Measurements from ENCODE around the gene LAGE3. TPM values are rescaled to one million over a fixed set of nuclear protein-coding genes. Genes with fewer than 3 reads are reported as not detected.

LAGE3 gene
- total and polyA plus RNA-seq, 9 donors: 2.7 to 39.3 (median 22.9) TPM

GRCh38 chrX:154519389-154519788 lies 40.3 kb upstream of the LAGE3 start:
- Histone ChIP-seq H3K4me3 (no peak overlapping the region), H3K27ac (no peak overlapping the region), H3K27me3 (no peaks in the 10 kb centered on the region), H3K36me3 (no peaks in the 10 kb centered on the region), H3K9me3 (no peaks in the 10 kb centered on the region), H3K4me1 (ENCODE audit: insufficient read depth) (peaks cover 4% of the 10 kb centered on the region)
- DNase-seq: no peak
- no peak for TF ChIP-seq POLR2A (IDR thresholded peaks at IDR 0.05)
- no peak for TF ChIP-seq EP300 (IDR thresholded peaks at IDR 0.05)
- no peak for TF ChIP-seq CTCF (IDR thresholded peaks at IDR 0.05)
- 79 to 87% (median 85%) methylated on average over 8 of the region's 8 CpGs for WGBS, 3 donors
- intact Hi-C loops (cut with DNase I): no loop called here

GRCh38 chrX:154517101-154517781 lies 38.2 kb upstream of the LAGE3 start:
- WGBS, 3 donors: 40 to 45% (median 41%) methylated on average over 25 of the region's 25 CpGs
- Histone ChIP-seq H3K27me3 (no peaks in the 10 kb centered on the region), H3K4me3 (peak overlapping the region; percentile 24), H3K36me3 (no peaks in the 10 kb centered on the region), H3K4me1 (ENCODE audit: insufficient read depth) (peaks cover 4% of the 10 kb centered on the region), H3K27ac (peak overlapping the region; percentile 91 to 99), H3K9me3 (no peaks in the 10 kb centered on the region)
- peak in 3 of 5 donors; percentile 63 to 69 (median 67) for DNase-seq
- TF ChIP-seq POLR2A (IDR thresholded peaks at IDR 0.05) (peak; percentile 53), EP300 (IDR thresholded peaks at IDR 0.05) (no peak)
- intact Hi-C loops (cut with DNase I): no loop called here

- Histone ChIP-seq H3K36me3 (no peaks in the 10 kb centered on the region), H3K9me3 (no peaks in the 10 kb centered on the region), H3K4me3 (peak overlapping the region; percentile 24), H3K27me3 (no peaks in the 10 kb centered on the region), H3K27ac (peak overlapping the region; percentile 91 to 99), H3K4me1 (ENCODE audit: insufficient read depth) (peaks cover 4% of the 10 kb centered on the region)
- DNase-seq: peak in 4 of 5 donors; percentile 62 to 84 (median 74)
- WGBS, 3 donors: 30 to 42% (median 39%) methylated on average over 19 of the region's 19 CpGs
- intact Hi-C loops (cut with DNase I): no loop called here
- no peak for TF ChIP-seq POLR2A (IDR thresholded peaks at IDR 0.05)
- TF ChIP-seq CTCF (IDR thresholded peaks at IDR 0.05): no peak
- TF ChIP-seq EP300 (IDR thresholded peaks at IDR 0.05): no peak
These were observed 37.6 kb upstream of the LAGE3 start for GRCh38 chrX:154516656-154517100.

- no peaks in the 10 kb centered on the region for H3K9me3 ChIP-seq
- TF ChIP-seq CTCF (IDR thresholded peaks at IDR 0.05): no peak
- TF ChIP-seq EP300 (IDR thresholded peaks at IDR 0.05): no peak
- TF ChIP-seq POLR2A (IDR thresholded peaks at IDR 0.05): peak; percentile 95
- peak within 1 kb of the TSS; percentile 53 for H3K4me3 ChIP-seq
- WGBS, 3 donors: 32 to 45% (median 38%) methylated on average over 42 to 59 of the region's 59 CpGs
- intact Hi-C loops (cut with DNase I): no loop called here
- peak; percentile 93 to 95 (median 95) for DNase-seq
- peak within 1 kb of the TSS; percentile 91 to 99 for H3K27ac ChIP-seq
- H3K27me3 ChIP-seq: no peaks in the 10 kb centered on the region
- peaks cover 4% of the 10 kb centered on the region for H3K4me1 ChIP-seq (ENCODE audit: insufficient read depth)
- H3K36me3 ChIP-seq: no peaks in the 10 kb centered on the region
These were observed 37.0 kb upstream of the LAGE3 start, which contains the start of gene FAM3A for GRCh38 chrX:154515966-154516655. Gene FAM3A (minus strand): TSS chrX:154516232. CDS start chrX:154515772, 460 bp downstream.

Data from ovary (tissue), 9 donors.